Middle frontal gyrus (tissue), 1 donor: ENCODE data around the gene TSSK1B.
"Not testable (repeated sequence)": the region's sequence is repeated elsewhere in the genome, so short reads cannot be mapped to it uniquely, and the experiment has no call there.

Source experiments
- DNase-seq: peaks from one replicate; pipeline ENCODE4 v3.0.0-alpha.2; 2015; ENCODE audit warnings: low spot score; ENCODE audit errors: extremely low spot score

TSSK1B gene, protein sequence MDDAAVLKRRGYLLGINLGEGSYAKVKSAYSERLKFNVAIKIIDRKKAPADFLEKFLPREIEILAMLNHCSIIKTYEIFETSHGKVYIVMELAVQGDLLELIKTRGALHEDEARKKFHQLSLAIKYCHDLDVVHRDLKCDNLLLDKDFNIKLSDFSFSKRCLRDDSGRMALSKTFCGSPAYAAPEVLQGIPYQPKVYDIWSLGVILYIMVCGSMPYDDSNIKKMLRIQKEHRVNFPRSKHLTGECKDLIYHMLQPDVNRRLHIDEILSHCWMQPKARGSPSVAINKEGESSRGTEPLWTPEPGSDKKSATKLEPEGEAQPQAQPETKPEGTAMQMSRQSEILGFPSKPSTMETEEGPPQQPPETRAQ

DNA sequence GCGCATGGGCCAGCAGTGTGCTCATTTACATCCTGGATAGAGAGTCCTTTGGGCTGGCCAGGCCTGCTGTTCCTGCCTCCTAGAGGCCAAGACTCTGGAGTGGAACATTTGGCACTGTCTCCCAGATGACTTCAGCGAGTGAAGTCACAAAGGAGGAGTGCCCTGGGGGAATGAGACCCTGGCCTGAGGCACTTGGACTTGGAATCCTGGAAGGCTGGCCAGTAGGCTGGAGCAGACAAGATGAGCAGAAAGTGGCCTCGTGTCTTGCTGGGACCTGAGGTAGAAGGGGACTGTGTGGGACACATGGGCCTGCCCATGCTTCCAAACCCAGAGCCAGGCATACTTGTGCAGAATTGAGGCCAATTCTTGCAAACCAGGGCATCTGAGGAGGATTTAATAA, at the start of gene TSSK1B:
Gene TSSK1B, minus strand, starts transcription at position 101 of the 400 bp plus-strand sequence. CDS start 150 bp downstream, outside the sequence.
- no peak for DNase-seq

DNA sequence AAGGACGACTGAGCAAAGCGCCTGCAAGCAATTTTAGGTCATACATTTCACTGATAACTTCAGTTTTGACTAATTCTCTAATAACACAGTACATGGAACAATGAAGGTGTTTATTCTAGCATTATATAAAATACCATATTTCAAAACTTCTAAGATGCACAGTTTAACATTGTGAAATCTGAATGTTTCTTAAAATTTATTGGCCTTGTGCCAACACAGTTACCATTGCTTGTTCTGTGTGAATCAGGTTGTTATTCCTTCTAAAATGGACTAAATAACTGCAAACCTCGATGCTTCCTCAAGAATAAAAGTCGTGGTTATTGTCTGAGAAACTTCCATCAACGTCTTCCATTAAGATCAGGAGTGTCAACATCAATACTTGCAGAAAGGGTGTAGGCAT, 45.5 kb upstream of the TSSK1B start:
- no peak for DNase-seq

DNA sequence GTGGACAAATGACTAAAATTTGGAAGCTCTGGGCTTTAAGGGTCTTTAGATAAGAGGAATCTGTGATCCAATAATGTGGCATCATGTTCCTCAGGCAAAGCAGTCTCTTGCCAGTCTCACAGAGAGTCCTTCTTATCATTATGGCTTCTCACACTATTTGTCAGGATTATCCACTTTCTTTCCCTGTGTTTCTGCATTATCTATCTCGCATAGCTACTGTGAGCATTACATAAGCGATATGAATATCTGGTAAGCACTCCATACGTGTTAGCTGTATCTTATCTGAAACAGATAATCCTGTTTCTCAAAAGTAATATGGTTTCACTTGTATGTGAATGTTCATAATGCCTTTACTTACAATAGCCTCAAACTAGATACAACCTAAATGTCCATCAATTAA, 43.9 kb upstream of the TSSK1B start:
- DNase-seq, result no peak

DNA sequence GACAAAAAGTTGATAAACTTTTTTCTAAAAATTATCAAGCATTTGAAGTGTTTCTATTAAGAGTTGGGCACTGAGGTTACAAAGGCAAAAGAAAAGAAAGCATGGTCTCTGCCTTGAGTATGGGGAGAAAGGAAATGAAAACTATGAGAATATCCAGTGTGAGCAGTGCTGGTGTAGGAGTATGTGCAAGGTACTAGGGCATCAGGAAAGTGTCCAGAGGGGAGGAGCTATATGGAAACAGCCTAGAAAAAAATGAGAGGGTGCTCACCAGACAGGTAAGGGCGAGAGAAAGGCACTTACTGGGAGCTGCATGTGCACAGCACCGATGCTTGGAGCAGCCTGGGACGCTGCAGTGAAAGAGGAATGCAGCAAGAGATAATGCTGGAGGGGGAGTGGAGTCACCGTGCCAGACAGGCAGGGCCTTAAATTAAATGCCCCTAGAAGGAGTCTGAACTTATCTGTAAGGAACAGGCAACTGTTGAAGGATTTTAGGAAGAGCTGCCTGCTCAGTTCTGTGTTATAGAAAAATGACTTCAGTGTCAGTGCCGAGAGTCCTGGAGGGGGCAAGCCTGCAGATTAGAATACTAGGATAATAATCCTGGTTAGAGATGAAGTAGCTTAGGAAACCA, 39.4 kb upstream of the TSSK1B start:
- no peak for DNase-seq

DNA sequence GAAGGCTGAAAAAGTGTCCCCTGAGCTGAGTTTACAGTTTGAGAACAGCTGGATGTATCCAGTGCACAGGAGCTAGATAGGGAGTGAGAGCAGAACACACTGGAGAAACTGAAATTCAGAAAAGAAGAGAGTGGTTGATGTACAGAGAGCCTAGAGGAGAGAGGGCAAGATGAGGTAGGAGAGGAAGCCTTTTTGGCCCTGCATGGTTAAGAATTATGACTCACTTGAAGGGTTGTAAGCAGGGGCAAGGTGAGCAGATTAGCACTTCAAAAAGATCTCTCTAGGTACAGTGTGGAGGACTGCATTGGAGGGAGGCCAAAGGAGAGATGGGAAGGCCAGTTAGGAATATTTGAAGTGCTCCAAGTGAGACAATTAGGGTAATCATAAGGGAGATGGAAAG, 28.2 kb upstream of the TSSK1B start:
- no peak for DNase-seq

DNA sequence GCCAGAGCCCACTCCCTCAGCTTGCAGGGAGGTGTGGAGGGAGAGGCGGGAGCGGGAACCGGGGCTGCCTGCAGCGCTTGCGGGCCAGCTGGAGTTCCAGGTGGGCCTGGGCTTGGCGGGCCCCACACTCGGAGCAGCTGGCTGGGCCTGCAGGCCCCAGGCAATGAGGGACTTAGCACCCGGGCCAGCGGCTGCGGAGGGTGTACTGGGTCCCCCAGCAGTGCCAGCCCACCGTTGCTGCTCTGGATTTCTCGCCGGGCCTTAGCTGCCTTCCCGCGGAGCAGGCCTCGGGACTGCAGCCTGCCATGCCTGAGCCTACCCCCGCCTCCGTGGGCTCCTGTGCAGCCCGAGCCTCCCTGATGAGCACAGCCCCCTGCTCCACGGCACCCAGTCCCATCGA, 22.3 kb upstream of the TSSK1B start:
- not testable (repeated sequence) for DNase-seq

DNA sequence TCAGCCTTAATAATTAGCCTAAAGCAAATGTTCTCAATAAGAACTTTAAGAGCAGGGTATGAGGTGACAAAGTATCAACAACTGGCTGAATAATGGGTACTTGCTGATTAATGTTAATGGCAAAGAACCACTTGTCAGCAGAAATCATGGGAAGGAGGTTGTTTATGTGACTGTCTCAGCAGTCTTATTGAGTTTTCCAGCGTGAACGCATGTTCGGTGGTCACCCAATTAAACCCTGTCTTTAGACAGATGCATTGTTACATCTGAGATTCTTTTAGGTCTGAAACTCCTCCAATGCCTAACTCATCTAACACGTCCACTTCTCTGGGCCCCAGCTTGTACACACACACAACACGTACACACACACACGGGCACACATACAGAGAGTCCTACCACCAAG, 18.2 kb upstream of the TSSK1B start:
- no peak for DNase-seq

DNA sequence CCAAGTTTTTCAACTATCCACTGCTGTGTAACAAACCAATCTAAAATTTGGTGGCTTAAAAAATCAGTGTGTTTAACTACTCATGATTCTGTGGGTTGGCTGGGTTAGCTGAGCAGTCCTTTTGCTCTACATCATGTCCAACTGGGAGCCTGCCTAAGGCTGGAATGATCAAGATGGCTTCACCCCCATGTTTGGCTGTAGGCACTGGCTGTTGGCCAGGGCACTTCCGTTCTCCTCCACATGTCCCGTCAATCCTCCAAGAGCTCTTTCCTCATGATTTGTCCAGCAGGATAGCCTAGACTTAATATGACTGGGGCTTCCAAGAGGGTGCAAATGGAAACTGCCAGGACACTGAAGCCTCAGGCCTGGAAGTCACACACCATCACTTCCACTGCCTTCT, 17.0 kb upstream of the TSSK1B start:
- no peak for DNase-seq

DNA sequence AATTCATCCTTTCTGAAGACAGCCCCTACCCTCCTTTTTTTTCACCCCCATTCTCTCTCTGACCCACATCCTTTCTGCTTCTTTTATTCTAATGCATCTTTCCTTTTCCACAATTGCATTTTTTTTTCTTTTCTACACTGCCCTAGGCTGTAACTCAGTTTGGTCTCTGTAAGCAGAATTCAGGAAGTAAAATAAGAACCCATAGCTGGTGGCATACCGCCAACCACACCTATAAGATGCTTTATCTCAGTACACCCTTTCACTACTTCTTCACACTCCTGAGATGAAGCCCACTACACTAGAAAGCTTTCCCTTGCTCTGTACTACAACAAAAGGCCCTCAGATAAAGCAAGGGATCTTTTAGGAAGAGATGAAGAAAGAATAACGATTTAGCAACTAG, 16.1 kb upstream of the TSSK1B start:
- no peak for DNase-seq

DNA sequence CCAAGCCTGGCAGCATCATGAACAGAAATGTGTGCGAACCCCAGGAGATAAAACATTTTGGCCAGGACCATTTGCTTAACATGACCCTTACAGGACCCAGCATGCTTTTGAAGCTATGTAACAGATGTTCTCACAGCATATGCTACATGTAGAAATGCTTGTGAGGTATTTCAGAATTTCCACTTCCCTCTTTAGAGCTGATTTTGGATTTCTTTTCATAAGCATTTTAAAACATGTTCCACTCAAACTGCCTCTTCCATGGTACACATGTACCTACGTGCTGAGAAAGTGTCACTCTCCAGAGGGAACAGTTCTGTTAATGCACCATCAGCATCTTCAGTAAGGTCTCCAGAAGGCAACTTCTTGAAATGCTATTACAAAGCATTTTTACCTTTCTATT, 15.7 kb upstream of the TSSK1B start:
- DNase-seq, result no peak

DNA sequence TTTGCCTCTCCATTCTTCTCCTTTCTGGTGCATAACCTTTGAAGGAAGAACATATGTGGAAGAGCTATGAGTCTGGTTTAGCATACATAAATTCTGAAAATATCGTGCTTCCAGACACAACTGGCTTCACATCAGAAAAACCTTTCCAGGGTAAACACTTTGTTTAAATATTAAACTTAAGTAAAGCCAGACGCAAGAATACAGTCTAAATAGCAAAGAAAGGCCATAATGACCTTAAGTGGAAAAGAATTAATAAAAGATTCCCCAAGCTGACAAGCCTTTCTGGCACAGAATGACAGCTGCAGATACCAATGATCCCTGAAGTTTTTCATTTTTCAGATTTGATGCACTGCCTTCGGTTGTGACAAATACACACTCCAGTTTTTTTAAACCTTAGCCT, 13.5 kb upstream of the TSSK1B start:
- no peak for DNase-seq

DNA sequence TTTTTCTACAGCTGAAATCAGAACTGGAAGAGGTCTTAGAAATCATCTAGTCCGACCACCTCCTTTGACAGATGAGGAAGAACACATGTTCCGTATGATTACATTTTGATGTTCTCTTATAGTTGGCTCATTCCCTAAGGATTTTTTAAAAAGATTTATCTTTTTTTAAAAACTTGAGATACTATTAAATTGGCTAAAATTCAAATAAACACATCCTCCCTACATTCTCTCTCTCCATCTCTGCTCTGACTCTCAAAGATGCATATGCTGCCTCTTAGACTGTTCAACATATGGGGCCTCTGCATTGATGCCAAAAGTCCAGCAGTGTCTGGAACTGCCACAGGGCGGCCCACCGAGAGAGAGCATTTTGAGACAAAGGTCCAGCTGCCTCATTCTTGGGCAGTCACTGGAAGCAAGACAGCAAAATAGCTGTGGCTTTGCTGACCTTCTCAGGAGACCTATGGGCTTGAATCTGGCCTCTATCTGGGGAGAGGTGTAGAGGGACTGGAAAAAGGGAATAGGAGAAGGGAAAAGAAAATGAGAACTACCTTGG, 12.8 kb upstream of the TSSK1B start:
- no peak for DNase-seq

DNA sequence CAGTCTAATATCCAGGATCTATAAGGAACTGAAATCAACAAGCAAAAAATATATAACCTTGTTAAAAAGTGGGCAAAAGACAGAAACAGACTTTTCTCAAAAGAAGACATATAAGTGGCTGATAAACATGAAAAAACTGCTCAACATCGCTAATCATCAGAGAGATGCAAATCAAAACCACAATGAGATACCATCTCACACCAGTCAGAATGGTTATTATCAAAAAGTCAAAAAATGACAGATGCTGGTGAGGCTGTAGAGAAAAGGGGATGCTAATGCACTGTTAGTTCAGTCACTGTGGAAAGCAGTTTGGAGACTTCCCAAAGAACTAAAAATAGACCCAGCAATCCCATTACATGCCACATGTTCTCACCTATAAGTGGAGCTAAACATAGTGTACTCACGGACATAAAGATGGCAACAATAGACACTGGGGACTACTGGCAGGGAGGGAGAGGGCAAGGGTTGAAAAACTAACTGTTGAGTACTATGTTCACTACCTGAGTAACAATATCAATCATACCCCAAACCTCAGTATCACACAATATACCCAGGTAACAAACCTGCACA, 11.7 kb upstream of the TSSK1B start:
- no peak for DNase-seq

DNA sequence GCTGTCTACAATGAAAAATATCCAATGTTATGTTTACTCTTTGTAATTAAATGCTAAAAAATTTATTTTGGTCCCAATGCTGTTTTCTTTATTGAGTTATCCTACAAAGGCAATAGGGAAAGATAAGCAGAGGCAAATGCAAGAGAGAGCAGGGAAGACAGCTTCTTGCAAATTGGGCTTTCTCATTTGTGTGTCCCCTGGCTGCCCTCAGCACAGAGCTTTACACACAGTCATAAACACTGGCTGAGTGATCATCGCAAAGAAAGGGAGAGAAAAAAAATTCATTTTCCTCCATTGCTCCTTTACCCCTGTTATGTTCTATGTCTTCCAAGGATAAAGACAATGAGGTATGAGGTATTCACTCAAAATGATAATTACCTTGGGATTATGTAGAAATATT, 2.3 kb upstream of the TSSK1B start:
- DNase-seq, result no peak

DNA sequence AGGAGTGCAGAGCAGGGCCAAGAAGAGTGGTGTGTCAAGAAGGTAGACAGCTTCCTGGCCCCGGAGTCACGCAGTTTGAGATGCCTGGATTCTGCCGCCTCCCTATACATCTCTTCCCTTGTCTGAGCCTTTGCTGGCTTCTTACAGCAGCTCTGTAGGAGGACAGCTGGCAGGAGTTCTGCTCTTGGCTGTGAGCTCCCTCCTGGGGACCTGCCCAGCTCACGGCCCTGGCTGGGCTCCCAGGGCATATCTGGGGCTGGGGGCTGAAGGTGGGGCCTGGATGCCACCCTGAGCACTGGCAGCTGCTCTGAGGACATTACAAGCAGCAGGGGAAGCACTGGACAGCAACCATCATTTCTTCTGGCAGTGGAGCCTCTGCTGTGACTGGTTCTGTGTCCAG, 786 bp upstream of the TSSK1B start:
- DNase-seq, result no peak

DNA sequence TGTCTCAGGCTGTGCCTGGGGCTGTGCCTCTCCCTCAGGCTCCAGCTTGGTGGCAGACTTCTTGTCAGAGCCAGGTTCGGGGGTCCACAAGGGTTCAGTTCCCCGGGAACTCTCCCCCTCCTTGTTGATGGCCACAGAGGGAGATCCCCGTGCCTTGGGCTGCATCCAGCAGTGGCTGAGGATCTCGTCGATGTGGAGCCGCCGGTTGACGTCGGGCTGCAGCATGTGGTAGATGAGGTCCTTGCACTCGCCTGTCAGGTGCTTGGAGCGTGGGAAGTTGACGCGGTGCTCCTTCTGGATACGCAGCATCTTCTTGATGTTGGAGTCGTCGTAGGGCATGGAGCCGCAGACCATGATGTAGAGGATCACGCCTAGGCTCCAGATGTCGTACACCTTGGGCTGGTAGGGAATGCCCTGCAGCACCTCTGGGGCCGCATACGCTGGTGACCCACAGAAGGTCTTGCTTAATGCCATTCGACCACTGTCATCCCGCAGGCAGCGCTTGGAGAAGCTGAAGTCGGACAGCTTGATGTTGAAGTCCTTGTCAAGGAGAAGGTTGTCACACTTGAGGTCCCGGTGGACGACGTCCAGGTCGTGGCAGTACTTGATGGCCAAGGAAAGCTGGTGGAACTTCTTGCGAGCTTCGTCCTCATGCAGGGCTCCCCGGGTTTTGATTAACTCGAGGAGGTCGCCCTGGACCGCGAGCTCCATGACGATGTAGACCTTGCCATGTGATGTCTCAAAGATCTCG, 752 bp downstream of the TSSK1B start:
- no peak for DNase-seq

DNA sequence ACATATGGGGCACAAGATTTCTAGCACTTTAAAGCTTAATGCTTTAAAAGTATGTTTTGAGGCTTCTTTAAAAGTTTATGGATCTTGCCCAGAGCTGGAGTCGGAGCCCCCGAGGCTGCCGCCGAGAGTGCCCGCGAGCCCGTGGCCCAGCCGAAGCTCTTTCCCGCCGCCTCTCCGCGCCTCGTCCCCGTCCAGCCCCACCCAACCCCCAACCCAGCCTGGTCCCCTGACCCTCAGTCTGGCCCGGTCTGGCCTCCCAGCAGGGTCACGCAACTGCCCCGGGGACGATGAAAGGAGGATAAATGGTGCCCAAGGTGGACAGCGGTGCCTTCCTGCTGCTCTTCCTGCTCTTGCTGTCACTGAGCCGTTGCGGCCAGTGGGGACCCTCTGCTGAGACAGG, 1.7 kb downstream of the TSSK1B start:
- no peak for DNase-seq

DNA sequence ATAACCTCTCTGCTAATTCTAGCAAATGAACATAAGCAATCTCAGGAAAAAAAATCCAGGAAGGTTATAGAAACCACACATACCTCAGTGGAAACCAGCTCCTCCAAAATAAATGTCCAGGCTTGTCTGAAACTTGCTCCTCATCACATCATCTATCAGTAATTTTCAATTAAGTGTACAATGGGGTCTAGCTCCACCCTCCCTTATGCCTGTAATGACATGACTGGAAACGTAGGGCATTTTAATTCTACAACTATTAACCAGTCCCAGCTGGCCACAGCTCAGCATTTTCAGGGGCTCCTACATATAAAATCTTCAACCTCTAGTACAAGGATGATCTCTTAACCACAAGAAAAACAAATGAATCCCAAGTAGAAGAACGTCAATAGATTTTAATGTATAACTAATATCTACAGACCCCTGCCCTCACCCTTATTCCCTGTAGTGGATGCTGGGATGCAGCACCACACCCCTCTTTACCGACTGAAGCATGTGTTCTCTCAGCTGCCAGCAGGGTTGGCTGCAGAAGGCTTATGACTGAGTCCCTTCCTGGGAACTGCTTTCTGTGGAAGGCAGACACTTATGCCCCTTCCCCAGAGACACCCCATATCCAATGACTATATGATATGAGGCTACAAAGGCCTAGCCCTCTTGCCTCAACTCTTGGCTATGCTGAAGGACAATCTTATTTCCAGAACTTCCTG, 6.8 kb downstream of the TSSK1B start:
- no peak for DNase-seq

DNA sequence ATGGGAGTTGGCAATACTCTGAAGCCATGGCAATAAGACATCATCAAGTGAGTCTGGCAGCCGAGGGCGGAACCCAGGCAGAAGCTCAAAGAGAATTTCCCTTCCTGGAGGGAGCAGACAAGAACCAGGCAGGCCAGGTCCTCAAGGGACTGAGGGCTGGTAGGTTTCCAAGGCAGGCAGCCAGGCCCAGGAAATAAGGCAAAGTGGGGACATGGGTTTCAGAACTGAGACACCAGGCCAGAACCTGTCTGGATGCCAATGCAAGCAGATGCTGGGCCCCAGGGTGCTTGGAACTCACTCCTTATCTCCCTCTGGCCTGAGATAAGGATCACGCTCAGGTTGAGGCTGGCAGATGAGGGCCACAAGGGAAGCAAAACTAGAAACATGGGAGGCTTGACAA, 8.9 kb downstream of the TSSK1B start:
- DNase-seq, result no peak

DNA sequence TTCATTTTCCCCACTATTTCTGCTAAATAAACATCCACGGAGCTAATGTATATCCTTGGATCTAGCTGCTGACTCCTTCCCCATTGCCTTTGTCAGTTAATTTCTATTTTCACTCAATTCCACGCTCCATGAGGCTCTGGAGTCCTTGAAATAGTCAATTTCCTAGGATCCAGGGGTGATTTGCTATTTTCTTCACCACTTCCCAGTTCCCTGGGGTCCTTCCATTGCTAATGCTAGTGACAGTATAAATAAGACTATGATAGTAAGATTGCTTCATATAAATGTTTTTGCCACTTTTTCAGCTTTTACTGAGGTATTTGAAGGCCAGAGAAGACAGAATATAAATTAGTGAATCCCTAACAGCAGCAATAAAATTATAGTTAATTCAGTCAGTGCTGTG, 13.1 kb downstream of the TSSK1B start:
- DNase-seq, result no peak

DNA sequence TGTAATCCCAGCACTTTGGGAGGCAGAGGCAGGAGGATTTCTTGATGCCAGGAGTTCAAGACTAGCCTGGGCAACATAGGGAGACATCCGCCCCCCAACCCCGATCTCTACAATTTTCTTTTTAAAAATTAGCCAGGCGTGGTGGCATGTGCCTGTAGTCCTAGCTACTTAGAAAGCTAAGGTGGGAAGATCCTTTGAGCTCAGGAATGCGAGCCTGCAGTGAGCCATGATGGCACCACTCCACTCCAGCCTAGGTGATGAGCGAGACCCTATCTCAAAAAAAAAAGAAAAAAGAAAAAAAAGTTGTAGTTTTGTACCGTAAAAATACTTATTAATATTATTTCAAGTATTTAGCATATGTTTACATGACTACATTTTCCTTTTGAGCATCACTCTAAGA, 29.3 kb downstream of the TSSK1B start:
- DNase-seq, result no peak
